Measurements from ENCODE around the gene OST4. TPM values are rescaled to one million over a fixed set of nuclear protein-coding genes. Genes with fewer than 3 reads are reported as not detected.
A peak's percentile ranks its signal among the peaks of the same experiment; 100 is the strongest.

The OST4 gene
- total and polyA plus RNA-seq, 12 donors, result 174 to 617 (median 402) TPM

GRCh38 chr2:27092696-27093429 lies 21.4 kb upstream of the OST4 start:
- Histone ChIP-seq H3K36me3 (replicated peaks in 1 of 2) (no peaks in the 10 kb centered on the region), H3K27ac (peak overlapping the region in 3 of 5 donors; percentile 15 to 74 (median 28)), H3K4me1 (replicated peaks in 1 of 2) (peaks cover 13 to 26% of the 10 kb centered on the region in 2 donors), H3K4me3 (no peak overlapping the region), H3K27me3 (no peaks in the 10 kb centered on the region), H3K9me3 (replicated peaks in 1 of 3) (no peaks in the 10 kb centered on the region)
- TF ChIP-seq POLR2A (IDR thresholded peaks at IDR 0.05), result no peak
- no peak for TF ChIP-seq CTCF (IDR thresholded peaks at IDR 0.05)
- DNase-seq, result peak in 4 of 7 donors; percentile 36 to 53 (median 50)
- 40 to 49% (median 43%) methylated on average over 4 to 10 of the region's 10 CpGs for whole genome bisulfite sequencing, 4 donors
- intact Hi-C loops (cut with DNase I), result loop anchor here (10.0 kb wide), 1 partner anchor 182 kb away; the partner anchor contains the start of gene DNAJC5G (in 2 of the 2)

- DNase-seq, result peak in 1 of 7 donors; percentile 24
- H3K36me3 ChIP-seq (replicated peaks in 1 of 2), result no peaks in the 10 kb centered on the region
- TF ChIP-seq POLR2A (IDR thresholded peaks at IDR 0.05) (no peak), CTCF (IDR thresholded peaks at IDR 0.05) (no peak)
- H3K4me3 ChIP-seq, result no peak overlapping the region
- H3K4me1 ChIP-seq (replicated peaks in 1 of 2), result peaks cover 19 to 33% of the 10 kb centered on the region in 2 donors
- no peaks in the 10 kb centered on the region for H3K9me3 ChIP-seq (replicated peaks in 1 of 3)
- peak overlapping the region in 2 of 5 donors; percentile 15 to 28 for H3K27ac ChIP-seq
- H3K27me3 ChIP-seq, result no peaks in the 10 kb centered on the region
- 75 to 84% (median 79%) methylated on average over 20 to 25 of the region's 25 CpGs for WGBS, 4 donors
- intact Hi-C loops (cut with DNase I), result loop anchor here (10.0 kb wide), 1 partner anchor 183 kb away; the partner anchor contains the start of gene DNAJC5G (in 2 of the 2)
These were observed 20.6 kb upstream of the OST4 start for GRCh38 chr2:27091746-27092695.

GRCh38 chr2:27089111-27089954 lies 17.9 kb upstream of the OST4 start:
- Histone ChIP-seq H3K27ac (no peak overlapping the region), H3K27me3 (no peaks in the 10 kb centered on the region), H3K4me3 (no peak overlapping the region), H3K4me1 (replicated peaks in 1 of 2) (peaks cover 11 to 32% of the 10 kb centered on the region in 2 donors), H3K36me3 (replicated peaks in 1 of 2) (no peaks in the 10 kb centered on the region), H3K9me3 (replicated peaks in 1 of 3) (no peaks in the 10 kb centered on the region)
- TF ChIP-seq CTCF (IDR thresholded peaks at IDR 0.05), result no peak
- no peak for TF ChIP-seq POLR2A (IDR thresholded peaks at IDR 0.05)
- 88 to 93% (median 91%) methylated on average over 7 to 14 of the region's 14 CpGs for WGBS, 4 donors
- intact Hi-C loops (cut with DNase I), result loop anchor here (10.0 kb wide), 2 partner anchors 55 to 125 kb away; partner anchors contain the start of gene TMEM214 (in 1 of the 2)
- DNase-seq, result peak in 1 of 7 donors; percentile 26

All from adrenal gland (tissue), 12 donors.